Panc1 (cell line): ENCODE data around the gene HNRNPM.

Experiments used
- CTCF ChIP-seq: fragments of 450-650 bp; IDR thresholded peaks from 2 replicates; pipeline ENCODE4 v1.5.1; 2017; ENCODE audit warnings: mild to moderate bottlenecking
- POLR2AphosphoS5 ChIP-seq: IDR thresholded peaks from 2 replicates; pipeline ENCODE4 v1.6.1; 2012; ENCODE audit warnings: mild to moderate bottlenecking, low read depth, low read length, moderate library complexity

- TF ChIP-seq POLR2AphosphoS5 (no peak), CTCF (no peak)
These were observed 16.6 kb downstream of the HNRNPM start for GRCh38 chr19:8461376-8461775.
